GM18520 (cell line): ENCODE data around the gene MAML2.

Experiments
- ATAC-seq: cut with Tn5 transposase; IDR thresholded peaks from one replicate; pipeline ENCODE4 v1.9.1; 2021; ENCODE audit not compliant: unreplicated experiment

Gene MAML2

DNA sequence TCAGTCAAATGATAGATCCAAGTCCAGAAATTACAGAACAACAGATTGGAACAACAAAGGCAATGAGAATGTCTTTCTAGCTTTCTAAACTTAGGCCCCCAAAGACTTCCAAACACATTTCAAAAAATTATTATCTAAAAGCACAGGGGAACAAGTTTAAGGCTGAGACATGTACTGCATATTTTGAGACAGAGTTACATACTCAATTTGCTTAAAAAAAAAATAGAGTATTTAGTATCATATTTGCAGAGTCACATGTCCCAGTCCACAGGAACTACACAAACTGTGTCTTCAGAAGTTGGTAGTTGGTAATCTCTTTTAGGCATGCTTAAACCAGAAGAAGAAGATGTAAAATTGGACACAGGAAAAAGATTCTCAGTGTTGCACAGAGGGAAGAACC is 127.2 kb downstream of the MAML2 start:
- no peak for ATAC-seq

DNA sequence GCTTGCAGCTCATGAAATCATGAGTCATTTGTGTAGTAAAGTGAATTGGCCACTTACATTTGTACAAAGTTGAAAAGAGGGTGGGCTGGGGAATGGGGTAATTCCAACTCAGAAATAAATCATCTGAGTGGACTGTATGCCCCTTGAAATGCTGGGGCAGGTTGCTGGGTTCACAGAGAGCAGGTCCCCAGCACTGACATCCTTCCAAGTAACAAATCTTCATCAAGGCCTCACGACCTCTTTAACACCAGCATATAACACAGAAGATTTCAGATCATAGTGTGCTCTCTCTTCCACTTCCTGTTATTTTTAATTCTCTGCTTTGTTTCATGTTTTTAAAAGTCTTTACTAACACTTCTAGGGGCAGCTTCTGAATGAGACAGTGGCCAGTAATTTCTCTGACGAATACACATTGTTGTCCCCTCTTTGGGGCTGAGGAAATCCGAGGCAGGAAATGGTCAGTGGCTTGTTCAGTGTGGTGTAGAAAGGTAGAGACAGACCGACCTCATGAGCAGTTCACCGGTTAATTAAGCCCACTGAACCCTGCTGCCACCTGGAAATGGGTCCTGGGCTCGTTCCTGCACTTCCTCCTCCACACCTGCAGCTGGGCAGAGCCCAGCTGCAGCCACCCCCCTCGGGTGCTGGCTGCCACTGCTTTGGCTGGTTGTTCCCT is 127.7 kb downstream of the MAML2 start:
- ATAC-seq: peak; percentile 63

DNA sequence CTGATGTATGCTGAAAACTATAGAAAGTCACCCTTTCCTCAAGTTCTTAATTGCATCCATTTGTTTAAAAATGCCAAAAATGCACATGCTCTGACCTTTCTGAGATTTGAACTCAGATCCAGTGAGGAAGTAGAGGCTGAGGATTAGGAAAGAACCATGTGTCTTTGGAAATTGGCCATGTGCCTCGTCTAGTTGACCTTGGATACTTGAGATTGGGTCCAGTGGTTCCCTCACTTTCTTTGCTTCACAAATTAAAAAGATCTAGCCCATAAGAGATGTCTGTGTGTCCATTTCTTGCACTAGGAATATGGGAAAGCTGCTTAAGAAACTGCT is 128.3 kb downstream of the MAML2 start:
- ATAC-seq: no peak

DNA sequence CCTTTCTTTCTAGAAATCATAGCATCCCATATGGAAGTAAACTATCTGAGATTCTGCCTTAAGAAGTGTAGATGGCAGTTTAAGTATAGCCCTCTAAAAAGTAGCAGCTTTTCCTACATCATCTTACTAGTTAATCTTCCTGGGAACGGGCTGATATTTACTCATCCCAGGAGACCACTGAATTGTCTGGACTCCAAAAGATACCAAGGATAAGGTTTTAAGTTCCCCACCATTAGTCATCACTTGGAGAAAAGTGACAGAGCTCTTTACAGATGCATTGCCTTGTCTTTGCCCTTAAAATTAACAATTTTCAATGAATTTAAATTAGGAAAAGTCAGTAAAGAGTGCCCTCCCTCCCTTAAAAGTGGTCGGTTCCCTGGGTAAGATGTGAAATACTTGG is 129.5 kb downstream of the MAML2 start:
- ATAC-seq: no peak

DNA sequence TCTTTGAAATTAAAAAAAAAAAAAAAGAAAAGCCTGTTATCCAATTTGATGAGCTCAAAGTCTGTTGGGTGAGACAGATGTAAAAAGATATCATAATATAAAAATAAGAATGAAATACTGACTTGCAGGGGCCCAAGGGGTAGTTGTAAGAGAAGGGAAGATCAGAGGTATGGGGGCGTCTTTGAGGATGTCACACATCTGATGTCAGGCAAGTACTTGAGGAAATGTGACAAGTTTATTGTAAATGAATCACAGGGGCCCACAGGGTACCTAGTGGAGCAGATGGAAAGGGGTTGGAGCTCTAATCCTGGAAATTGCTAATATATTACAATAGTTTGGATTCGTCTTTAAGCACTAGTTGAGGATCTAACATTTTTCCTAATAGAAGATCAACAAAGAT is 131.6 kb downstream of the MAML2 start:
- no peak for ATAC-seq

DNA sequence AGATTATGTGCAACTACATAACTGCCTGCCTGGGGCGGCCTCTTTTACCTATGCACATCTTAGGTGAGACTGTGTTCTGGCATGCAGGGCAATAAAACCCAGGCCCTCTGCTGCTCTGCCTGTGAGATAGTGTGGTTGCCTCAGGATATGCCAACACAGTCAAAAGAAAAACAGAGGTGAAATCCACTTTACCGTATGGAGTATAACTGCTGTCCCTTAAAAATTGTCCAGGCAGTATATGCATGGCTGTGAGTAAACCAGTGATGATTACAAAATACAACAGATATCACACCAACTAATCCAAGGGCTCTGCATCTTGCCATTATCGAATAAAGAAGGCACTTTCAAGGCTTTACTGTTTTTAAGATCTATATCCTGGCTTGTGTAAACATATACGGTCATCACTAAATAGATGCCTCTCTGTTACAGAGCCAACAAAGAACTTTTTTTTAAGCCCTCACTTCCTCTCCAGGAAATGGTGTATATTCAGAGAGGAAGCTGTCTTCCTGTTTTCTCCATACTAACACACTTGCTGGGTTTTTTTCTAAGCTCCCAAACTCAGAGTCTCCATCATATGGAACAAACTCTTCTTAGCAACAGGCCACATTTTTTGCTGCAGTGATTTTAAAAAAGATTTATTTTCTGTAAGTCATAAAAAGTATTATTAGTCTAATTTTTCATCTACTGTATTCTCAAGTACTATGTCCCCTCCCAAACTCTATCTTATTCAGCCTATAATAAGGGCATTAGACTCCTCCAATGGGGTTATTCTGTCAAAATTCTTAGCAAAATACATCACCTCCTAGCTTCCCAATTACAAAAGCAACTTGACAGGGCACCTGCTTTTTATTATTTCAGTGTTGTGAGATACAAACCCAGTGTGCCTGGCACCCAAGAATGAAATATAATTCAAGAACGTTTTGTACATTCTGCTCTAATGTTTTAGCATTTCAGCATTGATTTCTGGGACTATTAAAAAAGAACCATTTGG is 135.2 kb downstream of the MAML2 start:
- ATAC-seq: no peak

DNA sequence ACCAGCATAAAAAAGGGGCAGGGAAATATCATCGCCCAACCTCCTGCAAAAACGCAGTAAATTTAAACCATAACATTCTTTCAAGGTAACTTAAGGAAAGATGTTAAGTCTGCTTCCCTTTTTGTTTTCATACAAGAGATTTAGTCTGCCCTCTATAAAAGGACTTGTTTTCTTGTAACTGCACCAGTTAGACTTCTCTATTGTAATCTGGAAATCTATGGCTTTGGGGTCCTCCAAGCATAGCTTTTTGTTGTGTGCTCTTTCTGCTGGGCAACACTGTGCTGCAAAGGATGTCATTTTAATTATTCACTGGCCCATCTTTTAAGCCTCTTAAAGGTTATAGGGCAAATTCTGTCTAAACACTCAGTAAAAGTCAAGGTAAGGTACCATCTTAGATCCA is 136.0 kb downstream of the MAML2 start:
- no peak for ATAC-seq

DNA sequence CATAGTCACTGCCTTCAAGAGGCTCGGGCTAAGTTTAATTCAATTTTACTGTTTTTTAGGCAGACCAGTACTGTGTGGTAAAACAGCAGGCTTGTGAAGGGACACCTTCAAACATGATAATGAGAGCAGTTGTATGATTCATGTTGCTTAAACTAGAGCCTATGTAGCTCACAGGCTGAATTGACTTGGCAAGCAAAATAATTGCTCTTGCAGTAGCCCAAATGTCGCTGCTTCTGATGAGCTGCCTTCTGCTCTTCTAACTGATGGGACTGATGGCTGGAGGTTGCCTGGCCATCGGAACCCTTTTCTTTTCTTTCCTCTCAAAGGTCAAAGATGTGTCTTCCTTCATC is 137.6 kb downstream of the MAML2 start:
- ATAC-seq: no peak

DNA sequence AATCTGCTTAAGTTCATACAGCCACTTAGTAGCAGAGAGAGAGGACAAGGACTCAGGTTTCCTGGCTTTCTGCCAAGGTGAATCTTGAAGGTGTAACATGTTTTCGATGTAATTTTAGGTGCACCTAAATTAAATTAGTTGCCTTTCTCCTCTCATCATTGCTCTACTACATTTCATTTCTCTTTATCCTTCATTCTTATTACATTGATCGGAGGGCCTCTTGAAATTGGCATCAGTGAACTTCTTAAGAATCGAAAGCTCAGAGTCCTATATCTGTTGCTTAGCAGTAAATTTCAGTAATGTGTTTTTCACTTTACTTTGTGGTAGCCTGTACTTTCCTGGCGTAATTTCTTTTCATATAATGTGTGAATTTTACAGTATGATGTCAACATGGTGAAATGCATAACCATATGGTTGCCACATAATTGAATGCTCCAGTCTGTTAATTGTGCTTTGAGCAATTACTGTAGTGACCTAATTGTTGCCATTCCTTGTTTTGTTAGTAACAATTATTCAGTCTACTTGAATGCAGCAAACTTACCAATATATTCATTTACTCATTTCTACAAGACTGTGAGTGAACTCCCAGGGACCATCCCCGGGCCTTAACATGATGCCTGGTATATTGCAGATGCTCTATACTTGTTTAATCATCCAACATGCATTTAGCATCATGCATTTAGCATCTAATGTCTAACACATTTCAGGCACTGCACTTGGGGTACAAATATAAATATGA is 138.1 kb downstream of the MAML2 start:
- ATAC-seq: no peak

DNA sequence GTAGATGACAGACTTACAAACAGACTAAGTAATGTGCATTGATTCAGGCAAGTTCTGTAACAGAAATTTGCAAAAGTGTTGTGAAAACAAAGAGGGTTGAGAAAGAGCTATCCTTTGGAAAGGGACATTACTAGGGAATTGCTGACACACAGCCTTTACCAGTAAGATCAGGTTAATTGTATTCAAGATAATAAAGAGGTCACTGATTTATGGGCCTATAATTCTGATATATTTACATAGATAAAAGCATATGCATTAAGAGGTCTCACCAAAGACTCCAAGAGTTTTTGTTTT is 138.7 kb downstream of the MAML2 start:
- ATAC-seq: no peak

DNA sequence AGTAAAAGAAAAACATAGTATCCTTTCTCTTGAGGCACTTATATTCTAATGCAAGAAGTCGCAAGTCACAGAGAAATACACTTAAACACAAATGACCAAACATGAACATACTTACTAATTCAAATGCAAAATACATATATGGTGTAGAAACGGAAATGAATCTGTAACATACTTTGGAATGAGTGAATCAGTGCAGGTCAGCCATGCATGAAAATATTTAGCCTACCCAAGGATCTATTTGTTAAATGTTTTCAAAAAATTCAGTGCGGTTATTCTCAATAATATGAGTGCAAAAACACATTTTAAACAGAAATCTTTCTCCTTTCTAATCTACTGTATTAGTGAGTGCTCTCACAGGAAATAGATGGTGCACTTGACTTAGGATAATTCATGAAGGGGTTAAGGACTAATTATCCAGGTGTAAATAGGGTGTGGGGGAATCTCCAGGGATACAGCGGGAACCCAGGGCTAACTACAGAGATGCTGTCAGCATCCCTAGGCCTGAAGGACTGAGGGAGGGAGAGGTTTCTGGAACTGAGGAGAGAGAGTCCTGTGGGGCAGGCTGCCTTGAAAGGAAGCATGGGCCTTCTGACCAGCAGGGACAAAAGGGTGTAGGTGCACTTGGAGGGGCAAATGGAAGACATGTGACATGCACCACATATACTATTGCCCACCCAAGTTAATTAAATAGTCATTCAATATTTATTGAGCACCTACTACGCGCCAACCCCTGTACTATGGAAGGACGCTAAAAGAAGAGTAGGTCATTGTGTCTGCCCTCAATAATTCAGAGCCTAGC is 139.2 kb downstream of the MAML2 start:
- no peak for ATAC-seq

DNA sequence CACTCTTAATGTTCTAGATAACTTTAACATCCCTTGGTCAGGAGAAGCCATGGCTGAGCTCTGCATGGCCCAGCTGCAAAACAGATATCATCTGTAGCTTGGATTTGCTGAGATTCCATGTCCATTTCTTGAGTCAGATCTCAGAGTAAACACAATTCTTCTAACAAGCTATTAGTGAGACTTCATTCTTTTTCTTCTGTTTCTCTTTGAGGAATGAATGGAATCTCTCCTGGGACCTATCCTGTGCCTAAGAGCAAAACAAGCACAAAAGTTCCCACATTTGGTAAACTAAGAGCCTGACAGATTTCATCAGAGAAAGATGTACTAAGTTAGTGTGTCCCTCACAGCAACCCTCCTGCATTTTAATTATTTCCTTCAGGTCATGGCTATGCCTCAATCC is 142.8 kb downstream of the MAML2 start:
- no peak for ATAC-seq

DNA sequence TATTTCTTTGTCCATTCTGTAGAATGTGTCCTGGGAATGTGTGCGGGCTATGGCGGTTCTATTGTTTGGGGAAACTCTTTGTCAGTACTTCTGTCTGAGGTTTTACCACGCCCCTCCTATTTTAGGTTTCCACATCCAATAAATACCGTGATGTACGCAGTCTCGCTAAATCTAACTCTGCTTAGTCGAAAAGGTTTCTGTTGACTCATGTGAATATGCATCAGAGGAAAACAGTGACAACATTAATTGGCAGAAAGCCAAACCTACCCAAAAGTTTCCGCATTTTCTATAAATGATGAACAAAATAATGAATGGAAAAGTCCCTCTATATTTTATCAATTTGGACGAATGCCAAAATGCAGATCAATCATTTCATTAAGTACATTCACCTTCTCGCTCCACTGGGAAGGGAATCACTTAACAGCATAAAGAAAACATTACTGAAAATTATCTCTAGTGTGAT is 143.4 kb downstream of the MAML2 start:
- ATAC-seq: no peak

DNA sequence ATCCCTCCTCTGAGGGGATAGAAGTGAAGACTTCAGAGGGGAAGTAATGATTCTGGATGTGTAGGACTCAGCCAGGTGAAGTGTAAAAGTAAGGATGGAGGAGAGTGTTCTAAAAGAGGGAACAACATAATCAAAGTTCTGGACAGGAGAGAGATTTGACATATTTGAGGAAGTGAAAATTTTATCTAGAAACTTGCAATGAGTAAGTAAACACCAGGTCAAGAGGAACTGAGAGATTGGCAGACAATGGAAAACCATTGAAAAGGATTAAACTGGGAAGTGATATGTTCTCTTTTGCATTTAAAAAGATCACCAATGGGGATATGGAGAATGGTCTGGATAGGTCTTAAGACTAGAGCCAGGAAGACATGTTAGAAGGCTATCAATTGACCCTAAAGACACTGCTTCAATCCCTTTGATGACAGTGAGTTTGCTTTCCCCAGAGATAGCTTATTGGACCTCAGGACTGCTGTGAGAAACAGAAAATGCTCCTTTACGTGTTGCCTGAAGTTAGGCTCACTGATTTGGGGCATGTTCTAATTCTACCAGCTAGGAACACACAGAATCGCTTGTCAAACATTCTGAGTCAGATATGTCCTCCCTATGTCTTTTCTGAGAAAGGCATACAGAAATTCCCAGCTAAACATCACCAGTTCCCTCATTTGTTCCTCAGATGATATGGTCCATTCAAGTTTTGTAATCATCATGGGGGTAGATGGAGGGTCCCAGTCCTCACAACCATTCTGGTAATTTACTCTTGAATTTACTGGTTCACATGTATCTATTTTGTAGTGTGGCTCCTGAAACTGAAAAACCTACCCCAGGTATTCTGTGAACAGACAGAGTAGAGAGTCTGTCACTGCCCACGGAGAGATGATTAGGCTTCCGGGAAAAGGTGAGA is 144.9 kb downstream of the MAML2 start:
- ATAC-seq: peak; percentile 65

DNA sequence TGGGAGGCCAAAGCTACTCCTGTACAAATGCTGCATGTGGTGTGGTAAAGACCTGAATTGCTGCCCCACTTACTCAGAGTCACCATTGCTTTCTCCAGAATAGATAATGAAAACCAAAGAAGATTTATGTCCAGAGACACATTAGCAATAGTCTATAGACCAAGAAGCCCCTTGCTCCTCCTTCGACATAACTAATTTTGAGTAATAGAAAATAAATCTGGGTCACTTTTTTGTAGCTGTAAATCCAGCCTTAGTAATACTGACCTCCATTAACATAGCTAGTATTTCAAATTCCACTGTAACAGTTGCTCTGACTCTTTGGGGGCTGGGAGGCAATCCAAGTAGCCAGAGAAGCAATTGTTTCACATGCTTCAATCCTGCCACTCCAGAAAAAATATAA is 145.9 kb downstream of the MAML2 start:
- no peak for ATAC-seq

DNA sequence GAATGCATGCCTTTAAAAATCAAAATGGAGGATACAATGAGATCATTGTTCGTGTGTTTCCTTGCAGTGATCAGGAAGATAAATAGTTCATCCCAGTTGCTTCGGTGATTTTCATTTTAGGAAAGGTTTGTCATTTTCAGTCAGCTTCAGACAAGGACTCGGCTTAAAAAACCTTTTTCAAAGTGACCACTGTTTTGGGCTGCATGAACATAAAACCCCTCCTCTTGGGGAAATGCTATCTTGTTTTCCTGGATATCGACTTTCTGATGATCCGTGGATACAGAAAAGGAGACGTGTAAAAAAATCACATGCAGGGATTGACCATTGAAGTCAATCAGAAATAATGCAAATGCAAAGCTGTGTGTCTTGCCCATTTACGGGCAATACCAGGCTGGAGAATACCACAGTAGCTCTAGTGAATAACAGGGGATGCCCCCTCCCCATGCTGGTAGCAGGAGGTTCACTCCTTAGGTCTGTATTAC is 146.8 kb downstream of the MAML2 start:
- ATAC-seq: no peak

DNA sequence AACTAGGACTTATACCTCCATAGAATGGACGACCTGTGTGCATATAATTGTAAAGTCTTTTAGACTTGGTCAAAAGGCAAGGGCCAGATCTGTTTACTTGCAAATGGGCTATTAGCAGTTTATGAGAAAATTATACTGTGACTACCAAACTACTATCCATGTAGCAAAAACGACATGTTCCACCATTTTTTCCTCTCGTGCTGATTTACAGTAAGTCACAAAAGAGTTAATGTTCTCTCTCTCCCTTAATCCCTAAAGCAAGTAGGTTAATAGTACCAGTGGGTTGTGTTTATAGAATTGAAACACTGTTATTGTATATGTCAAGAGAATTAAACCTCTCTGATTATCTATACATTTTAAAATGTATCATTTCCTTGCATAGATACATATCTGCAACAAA is 147.3 kb downstream of the MAML2 start:
- no peak for ATAC-seq

DNA sequence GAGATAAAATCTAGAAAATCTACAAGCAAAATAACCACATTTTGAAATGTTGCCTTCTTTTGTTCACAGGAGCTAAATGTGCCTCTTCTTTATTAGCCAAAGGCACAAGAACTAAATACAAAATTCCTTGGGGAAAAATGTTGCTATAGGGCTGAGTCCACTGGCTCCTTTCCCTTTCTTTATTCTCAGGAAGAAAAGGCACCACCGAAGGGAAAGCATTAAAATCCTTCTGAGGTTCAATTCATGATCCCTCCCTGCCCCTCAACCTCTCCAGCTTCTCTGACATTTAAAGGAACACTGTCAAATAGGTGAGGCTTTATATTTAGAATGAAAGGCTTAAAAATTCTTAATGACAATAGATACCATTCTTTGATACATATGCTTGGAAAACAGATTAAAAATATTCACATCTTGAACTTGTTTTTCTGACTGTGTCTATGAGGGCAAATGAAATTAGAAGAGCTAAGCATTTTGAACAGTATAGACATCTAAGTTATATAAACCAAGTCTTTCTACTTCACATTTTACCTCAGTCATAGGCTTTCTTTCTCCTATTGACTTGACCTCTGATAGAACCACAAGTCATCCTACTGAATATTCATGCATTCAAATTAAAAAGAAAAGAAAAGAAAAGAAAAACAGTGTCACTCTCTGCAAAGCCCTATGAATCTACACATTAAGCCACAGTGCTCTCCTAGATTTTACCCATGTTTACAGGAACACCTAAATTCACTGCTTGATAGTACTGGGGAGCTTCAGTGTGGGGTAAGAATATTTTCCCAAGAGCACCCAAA is 148.2 kb downstream of the MAML2 start:
- ATAC-seq: no peak

DNA sequence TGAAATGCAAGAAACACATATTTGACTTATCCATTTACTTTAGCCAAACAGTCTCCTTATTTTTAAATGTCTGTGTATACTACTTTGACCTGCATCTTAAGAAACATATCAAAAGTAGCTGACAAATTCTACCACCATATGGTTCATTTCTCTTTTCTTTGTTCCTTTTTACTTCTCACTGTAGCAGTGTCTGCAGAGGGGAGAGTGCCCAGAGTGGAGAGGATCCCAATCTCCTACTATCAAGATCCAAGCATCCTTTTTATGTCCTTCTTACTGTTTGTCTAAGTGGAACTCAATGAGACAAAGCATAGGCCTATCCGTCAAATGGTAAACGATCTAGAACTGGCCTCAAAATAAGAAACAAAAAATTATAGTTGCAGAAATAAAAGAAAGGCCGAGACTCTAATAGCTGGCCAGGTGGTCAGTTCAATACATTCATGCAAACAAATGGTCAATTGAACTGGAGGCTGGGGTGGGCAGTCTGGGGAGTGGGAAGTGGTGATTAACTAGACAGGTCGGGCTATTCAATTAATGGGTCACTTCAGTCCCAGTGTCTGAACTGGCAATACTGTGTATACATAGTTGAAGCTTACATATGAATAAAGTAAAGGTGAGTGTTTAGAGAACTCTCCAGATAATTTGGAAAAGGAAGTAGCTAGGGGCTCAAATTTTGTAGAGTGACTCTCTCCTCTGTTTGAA is 149.1 kb downstream of the MAML2 start:
- ATAC-seq: no peak
